Stimulated activated naive CD8-positive, alpha-beta T cell treated with anti-CD3 and anti-CD28 coated beads, Interleukin-15, Interleukin-2, amounts not matched to agents 100 ng/mL and 50 ng/mL, for 24 hours (primary cell): ENCODE results near the gene CRACR2A.

Source experiments
- H3K27ac Mint-ChIP-seq: one replicate; pipeline ENCODE4 v1.8.0; 2021; ENCODE audit warnings: mild to moderate bottlenecking, mixed read lengths
- H3K27me3 Mint-ChIP-seq: one replicate; pipeline ENCODE4 v1.8.0; 2021; ENCODE audit warnings: mixed read lengths
- H3K36me3 Mint-ChIP-seq: one replicate; pipeline ENCODE4 v1.8.0; 2021; ENCODE audit warnings: low read depth, mixed read lengths
- H3K4me1 Mint-ChIP-seq: one replicate; pipeline ENCODE4 v1.8.0; 2021; ENCODE audit warnings: low read depth, mixed read lengths
- H3K4me3 Mint-ChIP-seq: one replicate; pipeline ENCODE4 v1.8.0; 2021; ENCODE audit warnings: mild to moderate bottlenecking, mixed read lengths
- H3K9me3 Mint-ChIP-seq: one replicate; pipeline ENCODE4 v1.8.0; 2021; ENCODE audit warnings: mixed read lengths

Gene CRACR2A

DNA sequence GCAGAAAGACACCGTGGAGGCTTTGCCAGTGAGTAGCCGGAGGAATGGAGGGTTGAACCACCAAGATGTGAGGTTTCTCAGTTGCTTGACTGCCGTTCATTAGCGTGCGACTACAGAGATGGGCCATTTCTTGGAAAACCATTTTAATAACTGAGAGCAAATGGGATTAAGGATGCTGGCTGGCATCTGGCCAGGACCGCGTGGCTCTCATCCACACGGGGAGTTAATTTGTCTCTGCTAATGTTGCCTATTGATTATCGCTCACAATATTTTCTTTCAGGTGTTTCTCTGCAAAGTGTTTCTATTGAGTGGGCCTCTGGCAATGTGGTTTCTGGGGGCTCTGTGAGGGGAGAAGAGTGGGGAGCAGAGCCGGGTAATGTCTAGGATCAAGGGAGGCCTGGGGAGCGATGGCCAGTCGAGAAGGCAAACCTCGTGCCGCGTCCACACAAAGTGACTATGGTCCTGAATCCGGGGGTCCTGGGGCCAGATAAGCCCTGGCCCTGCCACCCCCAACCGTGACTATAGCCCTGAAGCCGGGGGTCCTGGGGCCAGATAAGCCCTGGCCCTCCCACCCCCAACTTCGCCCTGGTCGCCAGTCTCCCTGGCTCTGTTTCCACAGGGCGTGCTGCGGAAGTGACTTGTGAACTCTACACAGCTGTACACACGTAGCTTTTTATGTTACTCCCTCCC lies 151.3 kb downstream of the CRACR2A start:
- H3K9me3 Mint-ChIP-seq = no peaks in the 10 kb centered on the region
- H3K36me3 Mint-ChIP-seq = no peaks in the 10 kb centered on the region
- H3K27ac Mint-ChIP-seq = no peak overlapping the region
- no peaks in the 10 kb centered on the region for H3K4me1 Mint-ChIP-seq
- H3K4me3 Mint-ChIP-seq = no peak overlapping the region
- no peaks in the 10 kb centered on the region for H3K27me3 Mint-ChIP-seq

DNA sequence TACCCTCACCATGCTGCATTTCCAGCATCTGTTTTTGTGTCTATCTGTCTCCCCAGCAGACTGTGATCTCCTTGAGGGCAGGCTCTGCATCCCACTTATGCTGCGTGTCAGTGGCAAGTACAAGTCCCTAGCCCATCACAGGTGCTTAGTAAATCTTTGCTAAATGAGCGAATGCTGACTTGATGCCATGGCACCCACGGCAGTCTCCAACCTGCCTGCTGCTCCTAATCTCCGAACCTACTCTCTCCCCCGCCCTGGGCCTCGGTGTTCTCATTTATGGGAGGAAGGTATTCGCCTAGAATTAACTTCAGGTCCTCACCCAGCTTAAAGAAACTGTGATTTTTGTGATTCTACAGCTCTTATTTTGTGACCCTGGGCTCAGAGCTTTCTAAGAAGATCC lies 152.0 kb downstream of the CRACR2A start:
- H3K9me3 Mint-ChIP-seq = no peaks in the 10 kb centered on the region
- no peaks in the 10 kb centered on the region for H3K36me3 Mint-ChIP-seq
- no peak overlapping the region for H3K27ac Mint-ChIP-seq
- no peak overlapping the region for H3K4me3 Mint-ChIP-seq
- H3K4me1 Mint-ChIP-seq = no peaks in the 10 kb centered on the region
- H3K27me3 Mint-ChIP-seq = no peaks in the 10 kb centered on the region

DNA sequence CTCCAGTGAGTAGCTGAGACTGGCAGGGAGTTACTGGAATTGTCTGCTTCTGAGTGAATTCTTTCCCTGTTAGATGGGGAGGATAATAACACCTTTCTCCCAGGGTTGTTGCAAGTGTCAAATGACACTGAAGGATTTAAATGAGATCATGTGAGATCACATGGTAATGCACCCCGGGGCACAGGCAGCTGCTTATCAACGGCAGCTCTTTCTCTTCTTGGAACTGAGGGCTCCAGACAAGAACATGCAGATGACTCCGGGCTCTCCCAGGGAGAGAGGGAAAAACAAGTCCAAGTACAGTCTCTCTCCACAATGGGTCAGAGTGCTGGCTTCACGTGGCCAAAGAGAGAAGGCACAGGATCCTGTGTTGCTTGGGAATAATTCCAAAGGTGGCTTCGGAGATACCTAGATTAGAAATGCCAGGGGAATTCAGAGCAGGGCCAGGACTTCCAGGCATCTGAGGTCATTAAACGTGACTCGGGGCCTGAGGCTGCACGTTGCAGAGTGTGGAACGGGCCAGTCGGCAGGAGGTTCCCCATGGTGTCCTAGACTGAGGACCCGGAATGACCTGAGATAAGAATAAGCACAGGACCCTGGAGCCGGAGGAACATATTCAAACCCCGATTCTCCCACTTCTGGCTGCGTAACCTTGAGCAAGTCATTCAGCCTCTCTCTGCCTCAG lies 152.7 kb downstream of the CRACR2A start:
- Mint-ChIP-seq H3K27ac (no peak overlapping the region), H3K9me3 (no peaks in the 10 kb centered on the region), H3K4me1 (no peaks in the 10 kb centered on the region), H3K4me3 (no peak overlapping the region), H3K36me3 (no peaks in the 10 kb centered on the region), H3K27me3 (no peaks in the 10 kb centered on the region)

DNA sequence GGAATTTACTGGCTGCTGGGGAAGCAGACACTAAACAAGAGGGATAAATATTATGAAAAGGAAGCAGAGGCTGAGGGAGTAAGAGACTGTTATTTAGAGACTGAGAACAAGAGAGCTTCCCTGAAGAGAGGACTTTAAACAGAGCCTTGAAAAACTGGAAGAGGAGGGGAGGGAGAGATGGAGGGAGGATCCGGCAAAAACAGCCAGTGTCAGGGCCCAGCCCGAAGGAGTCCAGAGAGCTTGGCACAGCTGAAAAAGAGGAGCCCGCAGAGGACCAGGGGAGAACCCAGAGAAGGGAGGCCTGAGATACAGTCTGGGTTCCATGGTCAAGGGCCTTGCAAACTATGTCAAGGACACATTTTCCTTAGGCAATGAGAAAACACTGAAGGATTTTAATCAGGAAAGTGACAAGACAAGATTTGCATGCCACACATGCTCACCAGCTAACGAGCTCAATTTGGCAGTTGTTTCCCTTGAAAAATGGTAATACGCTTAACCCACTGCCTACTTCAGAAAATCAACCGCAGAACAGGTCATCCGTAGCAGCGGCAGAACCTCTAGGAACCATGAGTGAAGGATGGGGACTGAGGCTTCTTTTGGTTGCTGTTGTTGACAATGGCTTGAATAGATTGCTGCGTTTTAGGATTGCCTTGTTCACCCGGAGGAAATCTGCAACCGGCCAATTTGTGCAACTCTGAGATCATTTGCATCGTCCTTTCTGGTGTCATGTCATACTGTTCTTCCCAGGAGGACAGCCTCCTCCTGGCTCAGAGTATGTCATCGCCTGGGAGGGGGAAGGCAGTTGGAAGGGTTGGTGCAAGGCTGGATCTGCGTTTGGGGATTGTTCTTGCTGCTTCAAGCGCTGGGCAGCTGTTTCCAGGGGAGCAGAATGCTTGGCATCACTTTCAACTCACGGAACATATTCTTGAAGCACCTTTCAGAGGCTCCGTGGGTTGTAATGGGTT lies 153.7 kb downstream of the CRACR2A start:
- H3K9me3 Mint-ChIP-seq = no peaks in the 10 kb centered on the region
- no peaks in the 10 kb centered on the region for H3K4me1 Mint-ChIP-seq
- no peak overlapping the region for H3K4me3 Mint-ChIP-seq
- no peaks in the 10 kb centered on the region for H3K36me3 Mint-ChIP-seq
- no peak overlapping the region for H3K27ac Mint-ChIP-seq
- no peaks in the 10 kb centered on the region for H3K27me3 Mint-ChIP-seq

DNA sequence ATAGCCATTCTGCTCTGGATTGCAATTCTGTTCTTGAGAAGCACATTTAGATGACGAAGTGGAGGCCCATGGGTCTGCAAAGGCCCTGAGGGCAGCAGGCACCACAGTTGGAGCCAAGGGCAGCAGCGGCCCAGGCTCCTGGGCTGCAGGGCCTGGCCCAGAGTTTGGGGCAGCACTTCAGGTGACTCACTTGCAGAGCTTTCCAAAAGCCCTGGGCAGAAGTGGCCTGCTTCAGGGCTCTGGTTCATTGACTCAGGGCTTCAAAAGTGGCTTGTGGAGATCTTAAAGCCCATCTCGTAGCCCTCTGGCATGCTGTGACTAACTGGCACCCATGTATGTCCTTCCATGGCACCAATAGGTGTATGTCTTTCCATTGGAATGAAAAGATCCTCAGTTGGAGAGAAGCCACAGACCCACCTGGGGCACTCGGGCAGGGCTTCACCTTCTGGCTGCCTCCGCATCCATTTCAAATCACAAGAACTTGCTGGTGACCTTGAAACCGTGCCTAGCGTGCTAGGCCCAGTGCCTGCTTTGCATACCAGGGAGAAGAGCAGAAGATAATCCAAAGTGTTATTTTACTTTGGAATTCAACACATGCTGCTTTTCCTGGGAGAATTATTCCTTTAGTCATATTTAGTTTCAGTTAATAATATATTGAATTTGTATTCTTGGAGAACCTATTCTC lies 155.2 kb downstream of the CRACR2A start:
- Mint-ChIP-seq H3K4me3 (no peak overlapping the region), H3K27ac (no peak overlapping the region), H3K9me3 (no peaks in the 10 kb centered on the region)

DNA sequence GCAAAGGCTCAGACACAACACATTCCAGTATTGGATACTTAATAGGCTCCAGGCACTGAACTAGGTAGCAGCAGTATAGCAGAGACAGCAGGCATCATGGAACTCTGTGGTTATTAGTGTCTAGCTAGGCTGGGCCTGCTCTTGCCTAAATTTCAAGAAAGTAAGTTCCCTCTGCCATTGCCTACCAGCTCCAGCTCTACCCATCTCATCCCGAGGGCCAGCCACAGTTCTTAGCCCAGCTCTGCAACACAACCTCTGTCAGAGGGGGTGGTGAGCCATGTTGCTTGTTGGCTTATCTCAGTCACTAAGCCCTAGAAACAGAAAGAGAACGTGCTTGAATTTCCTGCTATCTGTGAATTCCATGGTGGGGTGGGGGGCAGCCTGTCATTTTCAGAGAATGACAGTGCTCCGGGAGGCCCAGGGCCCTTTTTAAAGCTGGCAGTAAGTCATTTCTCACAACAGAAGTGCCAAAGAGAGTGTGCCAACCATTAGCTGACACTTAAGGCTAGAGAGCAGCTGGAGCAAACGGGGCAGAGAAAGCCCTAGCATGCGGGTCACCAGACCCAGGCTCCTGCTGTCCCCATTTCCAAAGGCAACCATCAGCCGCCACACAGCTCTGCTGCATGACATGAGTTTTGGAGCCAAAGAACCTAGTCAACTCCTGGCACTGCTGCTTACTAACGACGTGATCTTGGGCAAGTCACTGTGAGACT lies 156.1 kb downstream of the CRACR2A start:
- Mint-ChIP-seq H3K27ac (no peak overlapping the region), H3K9me3 (no peaks in the 10 kb centered on the region), H3K36me3 (no peaks in the 10 kb centered on the region), H3K4me1 (no peaks in the 10 kb centered on the region), H3K27me3 (no peaks in the 10 kb centered on the region), H3K4me3 (no peak overlapping the region)

More for the DNA sequence above, 155.2 kb downstream of the CRACR2A start:
- H3K27me3 Mint-ChIP-seq = no peaks in the 10 kb centered on the region
- no peaks in the 10 kb centered on the region for H3K4me1 Mint-ChIP-seq
- H3K36me3 Mint-ChIP-seq = no peaks in the 10 kb centered on the region

DNA sequence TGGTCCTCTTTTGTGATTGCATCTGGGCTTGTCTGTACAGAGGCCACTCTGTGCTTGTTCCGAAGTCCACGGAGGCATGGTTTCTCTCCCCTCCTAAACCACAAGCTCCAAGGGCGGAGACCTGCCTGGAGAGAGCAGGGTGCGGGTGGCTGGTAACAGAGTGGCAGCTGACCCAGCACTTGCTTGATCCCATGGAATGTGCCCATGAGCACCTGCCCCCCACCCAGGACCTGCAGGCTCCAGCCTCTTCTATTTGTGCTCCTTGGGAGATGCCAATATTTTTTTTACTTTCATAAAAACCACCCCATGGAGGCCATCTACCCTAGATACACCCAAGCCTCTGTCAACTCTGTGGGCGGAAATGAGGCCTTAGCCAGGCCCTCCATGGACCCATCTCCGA lies 157.2 kb downstream of the CRACR2A start:
- Mint-ChIP-seq H3K27me3 (no peaks in the 10 kb centered on the region), H3K4me1 (no peaks in the 10 kb centered on the region), H3K27ac (no peak overlapping the region), H3K9me3 (no peaks in the 10 kb centered on the region), H3K4me3 (no peak overlapping the region), H3K36me3 (no peaks in the 10 kb centered on the region)

DNA sequence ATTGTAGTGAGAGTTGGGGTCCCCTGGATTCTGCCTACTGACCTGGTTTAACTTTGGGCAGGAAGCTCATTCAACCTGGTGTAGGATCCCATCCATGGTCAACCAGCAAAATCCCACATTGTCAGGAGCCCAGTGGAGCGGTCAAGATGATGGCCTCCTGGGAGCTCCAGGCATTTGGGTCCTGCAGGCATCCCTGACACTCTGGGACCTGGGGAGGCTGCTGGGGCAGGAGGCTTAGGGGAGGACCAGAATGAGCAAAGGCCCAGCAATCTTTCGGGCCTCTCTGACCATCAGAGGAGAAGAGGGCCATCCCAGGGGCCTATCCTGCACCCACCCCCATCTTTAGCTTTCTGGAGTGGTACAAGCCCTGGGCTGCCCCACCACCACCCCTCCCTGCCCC lies 157.9 kb downstream of the CRACR2A start:
- Mint-ChIP-seq H3K27me3 (no peaks in the 10 kb centered on the region), H3K36me3 (no peaks in the 10 kb centered on the region), H3K4me3 (no peak overlapping the region), H3K9me3 (no peaks in the 10 kb centered on the region), H3K27ac (no peak overlapping the region), H3K4me1 (no peaks in the 10 kb centered on the region)

DNA sequence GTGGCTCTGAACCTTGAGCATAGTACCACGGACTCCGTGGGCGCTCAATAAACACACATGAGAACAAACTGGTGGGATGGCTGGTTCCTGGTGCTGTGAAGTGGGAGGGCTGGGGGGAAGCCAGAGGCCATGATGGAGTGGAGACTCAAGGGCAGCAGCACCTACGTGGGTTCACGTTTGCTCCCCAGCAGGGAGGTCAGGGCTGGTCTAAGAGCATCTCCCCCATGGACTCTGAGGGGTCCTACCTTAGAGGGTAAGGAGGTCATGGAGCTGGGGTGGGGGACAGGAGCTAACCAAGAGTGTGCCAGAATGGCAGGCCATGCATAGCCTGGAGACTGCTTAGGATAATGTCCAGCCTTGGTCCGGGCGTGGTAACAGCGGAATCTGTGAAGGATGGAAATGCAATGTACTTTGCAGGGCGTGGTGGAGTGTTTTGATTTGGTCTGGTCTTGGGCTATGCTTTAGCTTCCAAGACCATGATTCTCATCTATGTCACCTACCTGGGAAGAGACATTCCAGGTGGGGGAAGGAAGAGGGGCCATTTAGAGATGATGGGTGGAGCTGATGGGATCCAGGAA lies 158.9 kb downstream of the CRACR2A start:
- Mint-ChIP-seq H3K9me3 (no peaks in the 10 kb centered on the region), H3K27ac (no peak overlapping the region), H3K4me1 (no peaks in the 10 kb centered on the region), H3K4me3 (no peak overlapping the region), H3K27me3 (no peaks in the 10 kb centered on the region), H3K36me3 (no peaks in the 10 kb centered on the region)

DNA sequence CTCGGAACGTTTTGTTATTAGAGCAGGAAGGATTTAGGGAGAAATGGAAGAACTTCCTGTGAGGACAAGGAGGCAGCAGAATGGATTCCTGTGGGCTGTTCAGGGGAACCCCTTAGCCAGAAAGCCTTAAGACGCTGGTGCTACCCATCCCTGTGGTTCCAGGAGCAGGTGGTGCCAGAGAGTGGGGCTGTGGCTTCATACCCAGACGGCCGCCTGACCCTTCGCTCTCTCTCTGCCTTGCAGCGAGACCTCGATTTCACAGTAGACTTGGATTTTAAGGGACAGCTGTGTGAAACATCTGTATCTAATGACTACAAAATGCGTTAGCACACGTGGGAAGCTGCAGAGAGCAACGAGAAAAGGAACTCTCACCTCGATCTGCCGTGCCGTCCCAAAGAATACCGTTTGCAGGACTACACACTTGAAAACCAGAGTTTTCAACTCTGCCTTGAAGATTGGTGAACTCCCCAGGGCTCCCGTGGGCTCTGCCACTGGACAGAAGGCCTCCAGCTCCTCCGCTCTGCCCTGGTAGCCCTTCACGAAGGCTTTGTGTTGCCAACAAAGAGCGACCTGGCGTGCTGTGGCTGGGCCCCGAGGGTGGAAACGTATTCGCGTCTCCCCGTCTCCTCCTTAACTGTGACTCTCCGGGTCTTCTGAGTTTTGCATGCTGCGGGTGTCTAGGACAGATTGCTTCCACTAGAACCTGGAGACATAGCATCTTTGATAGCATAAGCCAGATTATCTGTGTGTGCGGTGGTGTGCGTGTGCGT lies 159.9 kb downstream of the CRACR2A start:
- H3K27me3 Mint-ChIP-seq = peaks cover 5% of the 10 kb centered on the region
- H3K36me3 Mint-ChIP-seq = no peaks in the 10 kb centered on the region
- no peak overlapping the region for H3K27ac Mint-ChIP-seq
- H3K9me3 Mint-ChIP-seq = no peaks in the 10 kb centered on the region
- H3K4me3 Mint-ChIP-seq = no peak overlapping the region
- H3K4me1 Mint-ChIP-seq = no peaks in the 10 kb centered on the region

DNA sequence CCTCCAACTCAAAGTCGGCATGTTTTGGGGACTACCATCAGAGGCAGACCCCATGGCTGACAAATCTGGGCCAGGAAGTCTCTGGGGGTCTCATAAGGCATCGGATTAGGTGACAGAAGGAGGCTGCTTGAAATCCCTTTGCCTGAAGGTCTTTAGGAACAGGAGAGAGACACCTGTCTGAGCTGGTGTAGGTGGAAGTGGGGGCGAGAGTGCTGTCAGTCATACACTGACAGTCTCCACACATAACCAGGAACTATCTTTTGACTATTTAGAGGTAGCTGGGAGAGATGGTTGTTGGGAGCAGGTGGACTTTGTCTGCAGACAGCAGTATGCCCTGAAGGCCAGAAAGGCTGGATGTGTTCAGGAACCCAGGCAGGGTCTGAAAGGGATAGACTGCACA lies 163.2 kb downstream of the CRACR2A start:
- H3K27ac Mint-ChIP-seq = no peak overlapping the region
- peaks cover 15% of the 10 kb centered on the region for H3K27me3 Mint-ChIP-seq
- H3K36me3 Mint-ChIP-seq = no peaks in the 10 kb centered on the region
- H3K9me3 Mint-ChIP-seq = no peaks in the 10 kb centered on the region
- no peak overlapping the region for H3K4me3 Mint-ChIP-seq
- H3K4me1 Mint-ChIP-seq = no peaks in the 10 kb centered on the region

DNA sequence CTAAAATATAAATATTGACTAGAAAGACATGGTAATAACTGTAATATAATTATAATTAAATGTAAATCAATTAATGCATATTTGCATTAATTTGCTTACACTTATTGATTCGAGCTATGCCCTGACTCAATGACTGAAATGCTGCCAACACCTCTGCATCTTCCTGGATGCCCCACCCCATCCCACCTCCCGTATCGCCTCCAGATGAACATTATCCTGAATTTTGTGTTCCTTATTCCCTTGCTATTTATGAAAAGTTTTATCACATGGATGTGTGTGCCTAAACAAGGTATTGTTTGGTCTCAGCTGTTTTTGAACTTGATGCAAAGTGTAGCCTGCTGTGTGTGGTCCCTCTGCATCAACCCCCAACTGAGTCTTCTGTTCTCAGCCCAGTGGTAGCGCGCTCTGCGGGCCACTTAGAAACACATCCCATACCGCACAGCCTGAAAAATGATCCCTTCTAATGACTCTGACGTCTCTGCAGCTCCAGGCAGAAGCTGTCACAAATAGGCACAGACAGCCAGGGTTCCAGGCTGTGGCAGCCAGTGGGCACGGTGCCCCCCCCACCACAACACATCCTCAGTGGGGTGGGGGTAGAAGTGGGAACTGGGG lies 165.4 kb downstream of the CRACR2A start:
- Mint-ChIP-seq H3K36me3 (no peaks in the 10 kb centered on the region), H3K27me3 (peaks cover 16% of the 10 kb centered on the region), H3K9me3 (no peaks in the 10 kb centered on the region), H3K4me3 (no peak overlapping the region), H3K27ac (no peak overlapping the region), H3K4me1 (no peaks in the 10 kb centered on the region)

DNA sequence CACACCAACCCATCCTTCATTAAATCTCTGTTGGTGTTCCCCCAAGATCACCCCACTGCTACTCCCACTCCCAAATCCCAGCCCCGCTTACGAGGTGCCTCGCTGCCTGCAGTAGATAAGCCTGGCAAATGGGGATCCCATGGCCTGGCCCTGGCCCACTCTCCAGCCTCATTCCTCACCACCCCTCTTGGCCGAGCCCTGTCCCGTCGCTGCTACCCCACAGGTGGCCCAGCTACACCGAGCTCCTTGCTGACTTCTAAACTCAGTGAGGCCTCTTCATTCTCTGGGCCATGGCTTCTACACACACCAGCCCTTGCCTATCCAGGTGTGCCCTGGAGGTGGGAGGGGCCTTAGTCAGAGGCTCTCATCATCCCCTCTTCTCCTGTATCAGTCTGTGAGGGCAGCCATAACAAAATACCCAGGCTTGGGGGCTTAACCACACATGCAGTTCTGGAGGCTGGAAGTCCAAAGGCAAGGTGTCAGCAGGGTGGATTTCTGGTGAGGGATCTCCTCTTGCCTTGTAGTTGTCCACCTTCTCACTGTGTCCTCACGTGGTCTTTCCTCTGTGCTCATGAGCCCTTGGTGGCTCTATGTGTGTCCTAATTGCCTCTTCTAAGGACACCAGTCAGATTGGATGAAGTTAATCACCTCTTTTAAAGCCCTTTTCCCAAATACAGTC lies 169.1 kb downstream of the CRACR2A start:
- no peak overlapping the region for H3K4me3 Mint-ChIP-seq
- H3K9me3 Mint-ChIP-seq = no peaks in the 10 kb centered on the region
- H3K36me3 Mint-ChIP-seq = no peaks in the 10 kb centered on the region
- no peaks in the 10 kb centered on the region for H3K4me1 Mint-ChIP-seq
- peaks cover 15% of the 10 kb centered on the region for H3K27me3 Mint-ChIP-seq
- H3K27ac Mint-ChIP-seq = no peak overlapping the region
